SK-N-SH (cell line): ENCODE results near the gene ZFPL1. TPM values are rescaled to one million over a fixed set of nuclear protein-coding genes. Genes with fewer than 3 reads are reported as not detected.

ENCODE experiments used
- CTCF ChIA-PET: fragments of 300-600, 350-600 bp; formaldehyde crosslinking; extraction: SDS; loops from one replicate; lab custom pipeline; 2021; lab: Yijun Ruan, JAX
- POLR2A ChIA-PET: fragments of 350-600 bp; sonication (Branson Sonifier 250); formaldehyde crosslinking; extraction: SDS; loops from one replicate; lab custom pipeline; 2020; ENCODE audit warnings: antibody characterized with exemption, inconsistent platforms; lab: Yijun Ruan, JAX
- DNase-seq: peaks from one replicate; pipeline ENCODE4 v3.0.0; 2012
- H2AFZ ChIP-seq: fragments of 200-600 bp; sonication (generic); 2 replicates; pipeline ENCODE4 v1.8.1; 2016; ENCODE audit warnings: antibody characterized with exemption, mild to moderate bottlenecking, low read depth
- H3F3A ChIP-seq: fragments of 200-600 bp; sonication (generic); replicated peaks from 2 replicates; pipeline ENCODE3; 2016; ENCODE audit warnings: antibody characterized with exemption, mild to moderate bottlenecking; ENCODE audit not compliant: insufficient read depth
- H3K27ac ChIP-seq, 2 experiments: fragments of 200-500 bp in 1 of 2; fragments of 200-600 bp in 1 of 2; sonication (Bioruptor generic) in 1 of 2; sonication (generic), shearing (Covaris generic) in 1 of 2; 2 replicates each; pipeline versions ENCODE4 v1.5.1 to v1.6.1; 2014 to 2016; ENCODE audit warnings: low read depth in 2 of 2, inconsistent platforms in 1 of 2, low read length in 1 of 2, mild to moderate bottlenecking in 1 of 2, mixed read lengths in 1 of 2
- H3K27me3 ChIP-seq: fragments of 200-600 bp; sonication (generic), shearing (Covaris generic); 2 replicates; pipeline ENCODE4 v1.6.1; 2016; ENCODE audit warnings: mixed run types; ENCODE audit not compliant: insufficient read depth
- H3K36me3 ChIP-seq, 2 experiments: fragments of 200-500 bp in 1 of 2; fragments of 200-600 bp in 1 of 2; sonication (Bioruptor generic) in 1 of 2; sonication (generic) in 1 of 2; replicated peaks in 1 of 2; 2 replicates each; pipeline versions ENCODE3 to v1.5.1; 2014 to 2016; ENCODE audit warnings: low read length in 1 of 2, mild to moderate bottlenecking in 1 of 2; ENCODE audit not compliant: insufficient read depth in 2 of 2, control insufficient read depth in 1 of 2
- H3K4me1 ChIP-seq, 2 experiments: fragments of 200-500 bp in 1 of 2; fragments of 200-600 bp in 1 of 2; sonication (Bioruptor generic) in 1 of 2; sonication (generic), shearing (Covaris generic) in 1 of 2; 2 replicates each; pipeline versions ENCODE4 v1.5.1 to v1.6.1; 2014 to 2016; ENCODE audit warnings: low read depth in 1 of 2, low read length in 1 of 2, mixed run types in 1 of 2; ENCODE audit not compliant: insufficient read depth in 2 of 2, control insufficient read depth in 1 of 2
- H3K4me2 ChIP-seq: fragments of 200-600 bp; sonication (generic), shearing (Covaris generic); 2 replicates; pipeline ENCODE4 v1.6.1; 2017; ENCODE audit warnings: mixed run types
- H3K4me3 ChIP-seq, 2 experiments: fragments of 200-500 bp in 1 of 2; fragments of 200-600 bp in 1 of 2; sonication (Bioruptor generic) in 1 of 2; sonication (generic), shearing (Covaris generic) in 1 of 2; 2 replicates each; pipeline versions ENCODE4 v1.5.1 to v1.8.1; 2014 to 2016; ENCODE audit warnings: low read depth in 2 of 2, inconsistent platforms in 1 of 2, low read length in 1 of 2, mild to moderate bottlenecking in 1 of 2, mixed read lengths in 1 of 2, moderate library complexity in 1 of 2
- H3K79me2 ChIP-seq: fragments of 200-600 bp; sonication (generic); 2 replicates; pipeline ENCODE4 v1.8.1; 2017; ENCODE audit warnings: mild to moderate bottlenecking; ENCODE audit not compliant: insufficient read depth
- H3K9ac ChIP-seq: fragments of 200-600 bp; sonication (generic); 2 replicates; pipeline ENCODE4 v1.6.1; 2017; ENCODE audit warnings: mixed run types
- H3K9me2 ChIP-seq: fragments of 200-600 bp; sonication (generic); 2 replicates; pipeline ENCODE4 v1.6.1; 2017; ENCODE audit warnings: mixed run types
- H3K9me3 ChIP-seq: fragments of 200-600 bp; sonication (generic); 2 replicates; pipeline ENCODE4 v1.6.1; 2017; ENCODE audit warnings: mixed run types, mild to moderate bottlenecking, moderate library complexity
- H4K20me1 ChIP-seq: fragments of 200-600 bp; sonication (generic); 2 replicates; pipeline ENCODE4 v1.6.1; 2017; ENCODE audit warnings: mild to moderate bottlenecking, mixed run types; ENCODE audit not compliant: insufficient read depth
- CTCF ChIP-seq: fragments of 200-600 bp; sonication (generic); IDR thresholded peaks from 2 replicates; pipeline ENCODE4 v1.6.1; 2017; ENCODE audit warnings: antibody characterized with exemption, mild to moderate bottlenecking, moderate library complexity
- ELF1 ChIP-seq: IDR thresholded peaks from 2 replicates; pipeline ENCODE4 v1.4.0; 2012
- EP300 ChIP-seq, 2 experiments: IDR thresholded peaks; 2 replicates each; pipeline versions ENCODE4 v1.4.0 to v1.6.1; 2012; ENCODE audit warnings: borderline replicate concordance in 1 of 2, low read depth in 1 of 2, low read length in 1 of 2
- MAX ChIP-seq: IDR thresholded peaks from 2 replicates; pipeline ENCODE4 v1.4.0; 2012; ENCODE audit warnings: low read depth
- NFIC ChIP-seq: IDR thresholded peaks from 2 replicates; pipeline ENCODE4 v1.4.0; 2012; ENCODE audit warnings: borderline replicate concordance
- RCOR1 ChIP-seq: fragments of 150-350 bp; IDR thresholded peaks from 2 replicates; pipeline ENCODE4 v1.6.1; 2017; ENCODE audit warnings: antibody characterized with exemption, low read length
- REST ChIP-seq: IDR thresholded peaks from 2 replicates; pipeline ENCODE4 v1.6.1; 2012; ENCODE audit warnings: mild to moderate bottlenecking, low read depth, low read length, moderate library complexity
- SMC3 ChIP-seq: IDR thresholded peaks from 2 replicates; pipeline ENCODE4 v1.6.1; 2012; ENCODE audit warnings: low read depth, low read length, improper control_type of control experiment
- WGBS: methylation state at CpG from one replicate; pipeline ENCODE4 v1.1.6; 2017; ENCODE audit warnings: low lambda C conversion rate; 5-methylcytosine and 5-hydroxymethylcytosine counted together
- polyA plus RNA-seq, 3 experiments: library from polyadenylated mRNA; depleted of rRNA; stranded (reverse); fragments of >200 nt; gene quantifications; 2 replicates each; pipeline ENCODE4 v1.2.3, GENCODE V29; 2012

The ZFPL1 gene
- polyA plus RNA-seq, 1 of the 3 experiments (the other 2 are of a cell fraction): 75.9 TPM

- Histone ChIP-seq H3K9me3 (no peaks in the 10 kb centered on the region), H3K79me2 (peaks cover 20% of the 10 kb centered on the region), H3K36me3 (peaks cover 23% of the 10 kb centered on the region in 2 experiments), H3K9ac (no peak overlapping the region), H3K27ac (no peak overlapping the region; a peak in 1 of 4 replicates), H3K4me1 (peaks cover 14 to 54% of the 10 kb centered on the region in 2 experiments; a peak in 3 of 4 replicates), H3K9me2 (no peaks in the 10 kb centered on the region), H2AFZ (no peak overlapping the region), H3F3A (peaks cover 32% of the 10 kb centered on the region), H4K20me1 (peaks cover 6% of the 10 kb centered on the region; the same call in 1 of the 2 replicates), H3K27me3 (no peaks in the 10 kb centered on the region), H3K4me3 (no peak overlapping the region), H3K4me2 (no peak overlapping the region)
- CTCF ChIA-PET: interaction anchor here (1.1 to 4.9 kb wide), 4 partner anchors 15 to 268 kb away, joined by 3 to 150 read pairs (median 4); partner anchors contain the start of gene VPS51
- WGBS: 92% methylated on average over 8 of the region's 11 CpGs
- POLR2A ChIA-PET: interaction anchor here (1.9 kb wide), 1 partner anchor 20 kb away, joined by 5 read pairs; the partner anchor contains the start of gene SYVN1
- no peak for TF ChIP-seq RCOR1
- TF ChIP-seq MAX: no peak
- TF ChIP-seq REST: no peak
- TF ChIP-seq SMC3: no peak
- no peak for TF ChIP-seq CTCF
- no peak for TF ChIP-seq ELF1
- no peak for TF ChIP-seq NFIC
- TF ChIP-seq EP300 (IDR thresholded peaks at IDR 0.05; ENCODE audit: borderline replicate concordance in 1 of 2, low read depth in 1 of 2, low read length in 1 of 2): no peak
- DNase-seq: no peak
Measured at GRCh38 chr11:65114538-65115171, 30.6 kb downstream of the ZFPL1 start.
